Esophagus squamous epithelium (tissue), 5 donors: ENCODE data around the gene FTCD. TPM values are rescaled to one million over a fixed set of nuclear protein-coding genes. Genes with fewer than 3 reads are reported as not detected.

Experiments
- DNase-seq: peaks from one replicate; lab custom pipeline; 2025; lab: John Stamatoyannopoulos, UW
- H3K27ac ChIP-seq, 4 donors: fragments of 200-600 bp; sonication (generic); one replicate each; pipeline ENCODE4 v1.5.1; 2016 to 2019; ENCODE audit warnings: mild to moderate bottlenecking in 1 of 4
- H3K27me3 ChIP-seq, 4 donors: fragments of 200-600 bp; sonication (generic); 1 replicate in 3 of 4; 2 replicates in 1 of 4; pipeline versions ENCODE4 v1.5.1 to v1.6.0; 2017 to 2021; ENCODE audit warnings: antibody characterized with exemption in 1 of 4
- H3K36me3 ChIP-seq, 3 donors: fragments of 200-600 bp; sonication (generic); one replicate each; pipeline ENCODE4 v1.5.1; 2016 to 2019
- H3K4me1 ChIP-seq, 3 donors: fragments of 200-600 bp; sonication (generic); one replicate each; pipeline ENCODE4 v1.5.1; 2017 to 2019
- H3K4me3 ChIP-seq, 4 donors: fragments of 200-600 bp; sonication (generic); 1 replicate in 3 of 4; 2 replicates in 1 of 4; pipeline ENCODE4 v1.5.1; 2016 to 2019; ENCODE audit warnings: mild to moderate bottlenecking in 2 of 4, moderate library complexity in 1 of 4
- H3K9me3 ChIP-seq, 3 donors: fragments of 200-600 bp; sonication (generic); one replicate each; pipeline ENCODE4 v1.5.1; 2016 to 2019
- POLR2A ChIP-seq, 4 donors: fragments of 450-650 bp; IDR thresholded peaks; one replicate each; pipeline ENCODE4 v1.6.1; 2017; ENCODE audit warnings: antibody characterized with exemption in 4 of 4, mild to moderate bottlenecking in 4 of 4, moderate library complexity in 3 of 4
- WGBS, 2 donors: methylation state at CpG; one replicate each; pipeline ENCODE4 v1.1.5; 2018; 5-methylcytosine and 5-hydroxymethylcytosine counted together
- intact Hi-C: fragments of 100-400 bp; cut with DNase I; formaldehyde crosslinking; loops from one replicate; pipeline ENCODE4 v1.15.0; 2022
- total RNA-seq, 4 donors: library from RNA; depleted of rRNA; stranded (reverse); fragments of >200 nt; gene quantifications; one replicate each; pipeline ENCODE4 v1.1.0, GENCODE V29; 2016
- TF ChIP-seq, protein P1 (sequence below), 6 experiments: fragments of 450-650 bp in 4 of 6; fragments of 200-600 bp in 2 of 6; sonication (generic) in 2 of 6; IDR thresholded peaks; one replicate each; pipeline ENCODE4 v1.5.1; 2016 to 2019; ENCODE audit warnings: antibody characterized with exemption in 6 of 6, mild to moderate bottlenecking in 4 of 6, moderate library complexity in 4 of 6
- donor health status: DM: yes; HTN: yes; CAD: no.

The FTCD gene
- total RNA-seq, 4 donors from 2014 or later, result not detected

DNA sequence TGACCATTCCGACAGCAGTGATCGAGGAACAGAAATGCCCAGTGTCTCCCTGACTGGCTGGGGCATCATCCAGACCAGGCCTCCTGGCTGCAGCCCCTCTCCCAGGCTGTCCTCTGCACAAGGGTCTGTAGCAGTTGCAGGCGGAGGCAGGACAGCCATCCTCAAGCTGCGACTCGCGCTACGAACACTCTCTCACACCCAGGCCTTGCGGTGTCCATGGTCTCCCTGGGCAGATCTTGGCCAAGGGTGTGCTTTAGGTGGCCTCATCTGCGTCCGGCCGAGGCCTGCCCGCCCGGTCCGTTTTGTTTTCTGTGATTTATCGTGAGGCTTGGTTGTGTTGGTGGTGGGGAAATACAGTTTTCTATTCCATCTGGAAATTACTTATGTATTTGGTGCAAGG lies 15.7 kb downstream of the FTCD start:
- H3K36me3 ChIP-seq, result no peaks in the 10 kb centered on the region
- intact Hi-C loops, result no loop called here
- H3K4me1 ChIP-seq, result peaks cover 0 to 12% (median 0%) of the 10 kb centered on the region in 3 donors
- H3K9me3 ChIP-seq, result no peaks in the 10 kb centered on the region
- DNase-seq, result no peak
- peaks cover 0 to 48% (median 0%) of the 10 kb centered on the region in 4 donors for H3K27me3 ChIP-seq
- H3K27ac ChIP-seq, result no peak overlapping the region
- TF ChIP-seq POLR2A (IDR thresholded peaks at IDR 0.05), result no peak
- TF ChIP-seq, protein P1, sequence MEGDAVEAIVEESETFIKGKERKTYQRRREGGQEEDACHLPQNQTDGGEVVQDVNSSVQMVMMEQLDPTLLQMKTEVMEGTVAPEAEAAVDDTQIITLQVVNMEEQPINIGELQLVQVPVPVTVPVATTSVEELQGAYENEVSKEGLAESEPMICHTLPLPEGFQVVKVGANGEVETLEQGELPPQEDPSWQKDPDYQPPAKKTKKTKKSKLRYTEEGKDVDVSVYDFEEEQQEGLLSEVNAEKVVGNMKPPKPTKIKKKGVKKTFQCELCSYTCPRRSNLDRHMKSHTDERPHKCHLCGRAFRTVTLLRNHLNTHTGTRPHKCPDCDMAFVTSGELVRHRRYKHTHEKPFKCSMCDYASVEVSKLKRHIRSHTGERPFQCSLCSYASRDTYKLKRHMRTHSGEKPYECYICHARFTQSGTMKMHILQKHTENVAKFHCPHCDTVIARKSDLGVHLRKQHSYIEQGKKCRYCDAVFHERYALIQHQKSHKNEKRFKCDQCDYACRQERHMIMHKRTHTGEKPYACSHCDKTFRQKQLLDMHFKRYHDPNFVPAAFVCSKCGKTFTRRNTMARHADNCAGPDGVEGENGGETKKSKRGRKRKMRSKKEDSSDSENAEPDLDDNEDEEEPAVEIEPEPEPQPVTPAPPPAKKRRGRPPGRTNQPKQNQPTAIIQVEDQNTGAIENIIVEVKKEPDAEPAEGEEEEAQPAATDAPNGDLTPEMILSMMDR (IDR thresholded peaks at IDR 0.05), result no peak
- H3K4me3 ChIP-seq, result no peak overlapping the region
- WGBS, 2 donors, result 91 to 93% methylated on average over 13 to 14 of the region's 15 CpGs

DNA sequence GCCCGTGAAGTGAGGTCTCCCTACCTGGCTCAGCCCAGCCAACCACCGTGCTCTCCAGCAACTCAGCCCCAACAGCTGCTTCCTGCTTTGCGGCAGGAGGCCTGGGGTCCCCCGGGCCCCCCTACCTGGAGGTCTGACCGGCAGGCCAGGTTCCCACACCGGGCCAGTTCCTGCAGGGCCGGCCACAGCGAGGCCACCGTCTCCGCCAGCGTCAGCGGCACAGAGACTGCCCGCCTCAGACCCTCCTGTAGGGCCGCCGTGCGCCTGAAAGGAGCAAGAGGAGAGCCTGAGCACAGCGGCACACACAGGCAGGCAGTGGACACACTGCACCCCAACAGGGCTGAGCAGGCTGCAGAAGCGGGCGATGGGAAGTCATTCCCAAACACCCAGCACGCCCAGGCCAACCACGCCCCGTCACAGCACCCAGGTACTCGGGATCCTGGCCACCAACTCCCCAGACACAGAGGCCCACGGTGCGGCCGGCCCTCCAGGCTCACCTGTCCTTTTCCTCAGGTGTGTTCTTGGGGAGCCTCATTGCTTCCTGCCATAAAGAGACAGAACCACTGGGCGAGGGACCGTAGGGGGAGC lies 16.9 kb downstream of the FTCD start:
- TF ChIP-seq POLR2A (IDR thresholded peaks at IDR 0.05), result no peak
- TF ChIP-seq, protein P1 (IDR thresholded peaks at IDR 0.05), result no peak
- Histone ChIP-seq H3K4me1 (peaks cover 0 to 4% (median 0%) of the 10 kb centered on the region in 3 donors), H3K36me3 (no peaks in the 10 kb centered on the region), H3K9me3 (no peaks in the 10 kb centered on the region), H3K4me3 (no peak overlapping the region), H3K27me3 (peaks cover 0 to 48% (median 0%) of the 10 kb centered on the region in 4 donors), H3K27ac (no peak overlapping the region)
- WGBS, 2 donors, result 90 to 100% methylated on average over 3 to 5 of the region's 28 CpGs
- DNase-seq, result no peak
- intact Hi-C loops, result no loop called here

DNA sequence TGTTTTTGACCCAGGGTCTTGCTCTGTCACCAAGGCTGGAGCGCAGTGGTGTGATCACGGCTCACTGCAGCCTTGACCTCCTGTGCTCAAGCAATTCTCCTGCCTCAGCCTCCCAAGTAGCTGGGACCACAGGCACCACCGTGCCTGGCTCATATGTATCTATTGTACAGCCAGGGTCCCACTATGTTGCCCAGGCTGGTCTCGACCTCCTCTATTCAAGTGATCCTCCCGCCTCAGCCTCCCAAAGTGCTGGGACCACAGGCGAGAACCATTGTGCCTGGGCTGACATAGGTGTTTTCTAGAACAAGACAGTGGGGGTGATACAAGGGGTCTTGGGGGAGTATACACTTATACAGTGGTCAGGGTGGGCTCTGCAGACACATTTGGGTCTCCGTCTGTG lies 17.5 kb downstream of the FTCD start:
- no peak overlapping the region for H3K27ac ChIP-seq
- TF ChIP-seq, protein P1 (IDR thresholded peaks at IDR 0.05), result no peak
- no peak for TF ChIP-seq POLR2A (IDR thresholded peaks at IDR 0.05)
- H3K9me3 ChIP-seq, result no peaks in the 10 kb centered on the region
- no peak overlapping the region for H3K4me3 ChIP-seq
- intact Hi-C loops, result no loop called here
- 47 to 73% methylated on average over 3 to 5 of the region's 7 CpGs for WGBS, 2 donors
- no peaks in the 10 kb centered on the region for H3K36me3 ChIP-seq
- H3K4me1 ChIP-seq, result no peaks in the 10 kb centered on the region
- DNase-seq, result no peak
- H3K27me3 ChIP-seq, result peaks cover 0 to 48% (median 0%) of the 10 kb centered on the region in 4 donors

DNA sequence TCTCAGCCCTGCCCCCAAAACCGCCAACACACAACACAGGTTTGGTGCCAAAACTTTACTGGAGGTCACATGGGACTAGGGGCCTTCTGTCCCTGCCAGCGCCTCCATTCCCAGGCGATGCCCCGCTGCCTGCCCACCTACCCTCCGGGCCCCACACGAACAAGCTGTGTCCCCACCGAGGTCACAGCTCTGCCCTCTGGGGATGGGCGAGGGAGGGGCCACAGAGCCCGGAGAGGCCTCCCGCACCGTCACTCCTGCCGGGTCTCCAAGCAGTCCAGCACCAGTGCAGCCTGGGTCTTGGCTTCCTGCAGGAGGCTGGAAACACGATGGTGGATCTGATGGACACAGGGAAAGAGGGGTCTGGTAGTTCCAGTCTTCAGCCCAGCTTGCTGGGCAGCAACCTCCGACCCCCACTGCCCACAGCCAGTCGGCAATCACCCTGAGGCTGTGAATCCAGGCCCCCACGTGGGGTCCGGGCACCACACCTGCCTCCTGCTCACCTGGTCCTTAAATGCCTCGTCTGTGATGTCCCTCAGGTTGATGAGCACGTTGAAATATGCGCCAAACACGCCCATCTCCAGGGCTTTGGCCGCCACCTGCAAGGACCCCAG lies 18.5 kb downstream of the FTCD start:
- no peaks in the 10 kb centered on the region for H3K9me3 ChIP-seq
- H3K4me1 ChIP-seq, result no peaks in the 10 kb centered on the region
- DNase-seq, result no peak
- TF ChIP-seq, protein P1 (IDR thresholded peaks at IDR 0.05), result no peak
- TF ChIP-seq POLR2A (IDR thresholded peaks at IDR 0.05), result no peak
- H3K27ac ChIP-seq, result no peak overlapping the region
- H3K27me3 ChIP-seq, result peaks cover 0 to 48% (median 0%) of the 10 kb centered on the region in 4 donors
- intact Hi-C loops, result no loop called here
- 70 to 88% methylated on average over 3 to 4 of the region's 22 CpGs for WGBS, 2 donors
- H3K36me3 ChIP-seq, result no peaks in the 10 kb centered on the region
- H3K4me3 ChIP-seq, result no peak overlapping the region

DNA sequence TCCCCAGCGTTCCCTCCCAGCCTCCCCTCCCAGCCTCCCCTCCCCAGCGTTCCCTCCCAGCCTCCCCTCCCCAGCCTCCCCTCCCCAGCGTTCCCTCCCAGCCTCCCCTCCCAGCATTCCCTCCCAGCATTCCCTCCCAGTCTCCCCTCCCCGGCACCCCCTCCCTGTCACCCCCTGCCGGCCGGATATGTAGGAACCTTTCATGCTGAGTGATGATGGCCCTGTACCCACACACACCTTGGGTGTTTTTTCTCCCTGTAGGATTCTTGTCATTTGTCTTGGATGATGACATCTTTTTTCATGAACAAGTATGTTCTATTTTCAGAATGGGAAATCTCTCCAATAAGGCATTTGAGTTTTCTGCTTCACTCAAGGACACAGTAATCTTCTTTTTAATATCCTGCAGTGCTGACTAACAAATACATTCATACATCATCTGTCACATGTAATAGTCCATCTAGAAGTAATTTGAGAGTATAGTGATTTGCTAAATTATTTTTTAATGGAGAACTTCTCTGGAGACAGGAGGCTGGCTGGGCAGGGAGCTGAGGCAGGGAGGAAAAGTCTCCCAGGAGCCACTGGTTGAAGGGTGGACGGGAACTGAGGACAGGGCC lies 19.5 kb downstream of the FTCD start:
- 38 to 75% methylated on average over 1 to 2 of the region's 7 CpGs for WGBS, 2 donors
- Histone ChIP-seq H3K27me3 (peaks cover 0 to 44% (median 0%) of the 10 kb centered on the region in 4 donors), H3K4me1 (no peaks in the 10 kb centered on the region), H3K9me3 (no peaks in the 10 kb centered on the region), H3K27ac (no peak overlapping the region), H3K36me3 (no peaks in the 10 kb centered on the region), H3K4me3 (no peak overlapping the region)
- intact Hi-C loops, result no loop called here
- TF ChIP-seq, protein P1 (IDR thresholded peaks at IDR 0.05), result no peak
- TF ChIP-seq POLR2A (IDR thresholded peaks at IDR 0.05), result no peak
- DNase-seq, result no peak
